K562 (cell line): ENCODE measurements around the gene PRCC. TPM values are rescaled to one million over a fixed set of nuclear protein-coding genes. Genes with fewer than 3 reads are reported as not detected.
A peak's percentile ranks its signal among the peaks of the same experiment; 100 is the strongest.

Experiments
- BRF1 ChIP-seq: IDR thresholded peaks from 3 replicates; pipeline ENCODE4 v1.6.1; 2011; ENCODE audit warnings: borderline replicate concordance, mild to moderate bottlenecking; ENCODE audit not compliant: insufficient read length; ENCODE audit errors: extremely low read depth
- CBX2 ChIP-seq: fragments of 200-600 bp; sonication (generic); IDR thresholded peaks from one replicate; pipeline ENCODE4 v1.6.1; 2012; ENCODE audit warnings: mild to moderate bottlenecking, low read length, inconsistent platforms; ENCODE audit not compliant: insufficient read depth, poor library complexity, severe bottlenecking
- CC2D1A ChIP-seq: fragments of 450-650 bp; IDR thresholded peaks from 2 replicates; pipeline ENCODE4 v1.6.1; 2017; ENCODE audit warnings: mild to moderate bottlenecking
- ETS1 ChIP-seq: conservative IDR thresholded peaks from 2 replicates; pipeline ENCODE4 v1.6.1; 2011; ENCODE audit warnings: low read depth, mild to moderate bottlenecking, low read length; ENCODE audit not compliant: control insufficient read depth
- FIP1L1 ChIP-seq: fragments of 200-400 bp; formaldehyde crosslinking; IDR thresholded peaks from 2 replicates; pipeline ENCODE4 v1.6.1; 2018; ENCODE audit warnings: mild to moderate bottlenecking, low read depth, low read length; ENCODE audit not compliant: poor library complexity, severe bottlenecking
- HNRNPL ChIP-seq: fragments of 200-400 bp; formaldehyde crosslinking; IDR thresholded peaks from 2 replicates; pipeline ENCODE4 v1.6.1; 2017; ENCODE audit warnings: low read depth, mild to moderate bottlenecking, low read length
- JUND ChIP-seq, 2 experiments: IDR thresholded peaks; 2 replicates in 1 of 2; 3 replicates in 1 of 2; pipeline ENCODE4 v1.6.1; 2011; ENCODE audit warnings: borderline replicate concordance in 2 of 2, low read depth in 2 of 2, low read length in 2 of 2, improper control_type of control experiment in 1 of 2, missing biosample characterization in 1 of 2, missing genetic modification characterization in 1 of 2, missing genetic modification reagents in 1 of 2
- NCOA2 ChIP-seq, 2 experiments: fragments of 450-650 bp; IDR thresholded peaks; 2 replicates each; pipeline ENCODE4 v1.6.1; 2018; ENCODE audit warnings: mild to moderate bottlenecking in 2 of 2, moderate library complexity in 1 of 2; ENCODE audit not compliant: partially characterized antibody in 2 of 2
- PHB2 ChIP-seq: fragments of 450-650 bp; IDR thresholded peaks from 2 replicates; pipeline ENCODE4 v1.6.1; 2017; ENCODE audit warnings: low read depth
- POLR2A ChIP-seq: fragments of 450-650 bp; conservative IDR thresholded peaks from 2 replicates; pipeline ENCODE4 v1.6.1; 2016
- POLR2G ChIP-seq: fragments of 200-400 bp; formaldehyde crosslinking; IDR thresholded peaks from 2 replicates; pipeline ENCODE4 v1.6.1; 2017; ENCODE audit warnings: low read depth, mild to moderate bottlenecking, antibody characterized with exemption, low read length, moderate library complexity
- POLR3G ChIP-seq: IDR thresholded peaks from 2 replicates; pipeline ENCODE4 v1.6.1; 2011; ENCODE audit not compliant: insufficient read length, insufficient replicate concordance; ENCODE audit errors: extremely low read depth
- RBM17 ChIP-seq: fragments of 200-400 bp; formaldehyde crosslinking; IDR thresholded peaks from 2 replicates; pipeline ENCODE4 v1.6.1; 2017; ENCODE audit warnings: low read depth, mild to moderate bottlenecking, low read length, borderline replicate concordance
- TAF9B ChIP-seq: fragments of 450-650 bp; IDR thresholded peaks from 2 replicates; pipeline ENCODE4 v1.6.1; 2018; ENCODE audit warnings: mild to moderate bottlenecking; ENCODE audit not compliant: partially characterized antibody
- TRIM28 ChIP-seq: fragments of 450-650 bp; IDR thresholded peaks from 2 replicates; pipeline ENCODE4 v1.6.1; 2017
- ZNF436 ChIP-seq: fragments of 250-450, 450-650 bp; sonication (Bioruptor Pico); formaldehyde crosslinking; IDR thresholded peaks from 2 replicates; pipeline ENCODE4 v1.7.0; 2020; ENCODE audit warnings: mild to moderate bottlenecking
- ZNF75A ChIP-seq: fragments of 450-650 bp; formaldehyde crosslinking; IDR thresholded peaks from 2 replicates; pipeline ENCODE4 v1.4.0; 2020; ENCODE audit warnings: mild to moderate bottlenecking
- polyA plus RNA-seq, 8 experiments: library from polyadenylated mRNA; depleted of rRNA in 4 of 8; stranded (reverse) in 5 of 8; unstranded in 3 of 8; fragments of >200 nt; fragmentation: Nextera tagmentation in 2 of 8; fragmentation: Illumina TruSeq in 1 of 8; extraction: Ambion mirVana in 2 of 8; extraction: Trizol in 1 of 8; gene quantifications; 2 replicates each; pipeline versions ENCODE4 v1.2.1 to v1.2.3, GENCODE V29; 2011 to 2014; ENCODE audit warnings: inconsistent platforms in 1 of 8, missing spikeins in 1 of 8
- total RNA-seq, 7 experiments: library from RNA; depleted of rRNA in 6 of 7; stranded (reverse); fragments of >200 nt in 6 of 7; fragmentation: Illumina TruSeq in 2 of 7; extraction: Trizol in 2 of 7; gene quantifications; 2 replicates each; pipeline versions ENCODE4 v1.2.1 to v1.2.3, GENCODE V29; 2011 to 2021; ENCODE audit warnings: low replicate concordance in 1 of 7
- TF ChIP-seq, protein P1 (sequence below), 2 experiments: IDR thresholded peaks in 1 of 2; conservative IDR thresholded peaks in 1 of 2; 2 replicates each; pipeline ENCODE4 v1.6.1; 2016; ENCODE audit warnings: low read depth in 2 of 2, mild to moderate bottlenecking in 1 of 2, missing compliant biosample characterization in 1 of 2, missing genetic modification characterization in 1 of 2, moderate library complexity in 1 of 2
- TF ChIP-seq, protein P2 (sequence below): fragments of 250-450 bp; sonication (Bioruptor Pico); IDR thresholded peaks from 2 replicates; pipeline ENCODE4 v1.8.0; 2022; ENCODE audit warnings: inconsistent platforms, mild to moderate bottlenecking, moderate library complexity, borderline replicate concordance
- TF ChIP-seq, protein P3 (sequence below): IDR thresholded peaks from 2 replicates; pipeline ENCODE4 v1.6.1; 2016; ENCODE audit warnings: missing genetic modification characterization, missing compliant biosample characterization

The PRCC gene
- total and polyA plus RNA-seq, 9 of the 15 experiments (the other 6 are each of a cell fraction or from before 2014, with no cell fraction given), result 23.9 to 201 (median 41.1) TPM

GRCh38 chr1:156767101-156767878, at the start of gene PRCC (continued):
- TF ChIP-seq ETS1 (peak; percentile 100), ZNF75A (CRISPR knock-in tag) (no peak), PHB2 (no peak), TAF9B (peak; percentile 61), RBM17 (no peak), NCOA2 (IDR thresholded peaks at IDR 0.05; ENCODE audit: partially characterized antibody in 2 of 2) (no peak), ZNF436 (CRISPR knock-in tag) (no peak), BRF1 (no peak), CC2D1A (no peak), FIP1L1 (peak; percentile 80), CBX2 (no peak), POLR3G (no peak), HNRNPL (no peak), TRIM28 (peak; percentile 59; the same call in 1 of the 2 replicates), JUND (IDR thresholded peaks at IDR 0.05; ENCODE audit: borderline replicate concordance, low read depth, low read length) (peak; percentile 62; the same call in 1 of the 2 replicates), JUND (tag; IDR thresholded peaks at IDR 0.05; ENCODE audit: borderline replicate concordance, low read depth, low read length) (peak; percentile 66; the same call in 2 of the 3 replicates), POLR2G (peak; percentile 81), POLR2A (peak; percentile 79)
- TF ChIP-seq, protein P1, sequence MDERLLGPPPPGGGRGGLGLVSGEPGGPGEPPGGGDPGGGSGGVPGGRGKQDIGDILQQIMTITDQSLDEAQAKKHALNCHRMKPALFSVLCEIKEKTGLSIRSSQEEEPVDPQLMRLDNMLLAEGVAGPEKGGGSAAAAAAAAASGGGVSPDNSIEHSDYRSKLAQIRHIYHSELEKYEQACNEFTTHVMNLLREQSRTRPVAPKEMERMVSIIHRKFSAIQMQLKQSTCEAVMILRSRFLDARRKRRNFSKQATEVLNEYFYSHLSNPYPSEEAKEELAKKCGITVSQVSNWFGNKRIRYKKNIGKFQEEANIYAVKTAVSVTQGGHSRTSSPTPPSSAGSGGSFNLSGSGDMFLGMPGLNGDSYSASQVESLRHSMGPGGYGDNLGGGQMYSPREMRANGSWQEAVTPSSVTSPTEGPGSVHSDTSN (CRISPR knock-in tag; IDR thresholded peaks at IDR 0.05; ENCODE audit: low read depth), result no peak
- TF ChIP-seq, protein P1 (tag; conservative IDR thresholded peaks at IDR 0.05; ENCODE audit: low read depth), result peak; percentile 68; the same call in 1 of the 2 replicates
- TF ChIP-seq, protein P2, sequence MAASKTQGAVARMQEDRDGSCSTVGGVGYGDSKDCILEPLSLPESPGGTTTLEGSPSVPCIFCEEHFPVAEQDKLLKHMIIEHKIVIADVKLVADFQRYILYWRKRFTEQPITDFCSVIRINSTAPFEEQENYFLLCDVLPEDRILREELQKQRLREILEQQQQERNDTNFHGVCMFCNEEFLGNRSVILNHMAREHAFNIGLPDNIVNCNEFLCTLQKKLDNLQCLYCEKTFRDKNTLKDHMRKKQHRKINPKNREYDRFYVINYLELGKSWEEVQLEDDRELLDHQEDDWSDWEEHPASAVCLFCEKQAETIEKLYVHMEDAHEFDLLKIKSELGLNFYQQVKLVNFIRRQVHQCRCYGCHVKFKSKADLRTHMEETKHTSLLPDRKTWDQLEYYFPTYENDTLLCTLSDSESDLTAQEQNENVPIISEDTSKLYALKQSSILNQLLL (CRISPR knock-in tag), result no peak
- TF ChIP-seq, protein P3, sequence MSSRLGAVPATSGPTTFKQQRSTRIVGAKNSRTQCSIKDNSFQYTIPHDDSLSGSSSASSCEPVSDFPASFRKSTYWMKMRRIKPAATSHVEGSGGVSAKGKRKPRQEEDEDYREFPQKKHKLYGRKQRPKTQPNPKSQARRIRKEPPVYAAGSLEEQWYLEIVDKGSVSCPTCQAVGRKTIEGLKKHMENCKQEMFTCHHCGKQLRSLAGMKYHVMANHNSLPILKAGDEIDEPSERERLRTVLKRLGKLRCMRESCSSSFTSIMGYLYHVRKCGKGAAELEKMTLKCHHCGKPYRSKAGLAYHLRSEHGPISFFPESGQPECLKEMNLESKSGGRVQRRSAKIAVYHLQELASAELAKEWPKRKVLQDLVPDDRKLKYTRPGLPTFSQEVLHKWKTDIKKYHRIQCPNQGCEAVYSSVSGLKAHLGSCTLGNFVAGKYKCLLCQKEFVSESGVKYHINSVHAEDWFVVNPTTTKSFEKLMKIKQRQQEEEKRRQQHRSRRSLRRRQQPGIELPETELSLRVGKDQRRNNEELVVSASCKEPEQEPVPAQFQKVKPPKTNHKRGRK (tag), result no peak
